Measurements from ENCODE around the gene GTPBP6. TPM values are rescaled to one million over a fixed set of nuclear protein-coding genes. Genes with fewer than 3 reads are reported as not detected.

GTPBP6 gene
- total RNA-seq, 1 donor from 2014 or later, result 53.5 TPM

DNA sequence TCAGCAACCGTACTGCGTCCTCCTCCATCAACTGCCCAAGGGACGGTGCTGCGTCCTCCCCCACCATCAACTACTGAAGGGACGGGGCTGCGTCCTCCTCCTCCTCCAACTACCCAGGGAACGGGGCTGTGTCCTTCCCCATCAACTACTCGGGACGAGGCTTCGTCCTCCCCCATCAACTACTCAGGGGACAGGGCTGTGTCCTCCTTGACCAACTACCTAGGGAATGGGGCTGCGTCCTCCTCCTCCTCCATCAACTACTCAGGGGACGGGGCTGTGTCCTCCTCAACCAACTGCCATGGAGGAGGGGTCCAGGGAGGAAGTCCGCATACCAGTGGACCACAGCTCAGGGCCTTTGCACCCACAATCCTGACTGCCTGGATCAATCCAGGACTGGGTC, 43.8 kb upstream of the GTPBP6 start:
- Mint-ChIP-seq H3K4me3 (no peak overlapping the region), H3K9me3 (no peaks in the 10 kb centered on the region), H3K27me3 (no peaks in the 10 kb centered on the region), H3K4me1 (ENCODE audit: unreplicated experiment) (peaks cover 5% of the 10 kb centered on the region), H3K36me3 (peaks cover 31% of the 10 kb centered on the region), H3K27ac (no peak overlapping the region)
- TF ChIP-seq, protein P1, sequence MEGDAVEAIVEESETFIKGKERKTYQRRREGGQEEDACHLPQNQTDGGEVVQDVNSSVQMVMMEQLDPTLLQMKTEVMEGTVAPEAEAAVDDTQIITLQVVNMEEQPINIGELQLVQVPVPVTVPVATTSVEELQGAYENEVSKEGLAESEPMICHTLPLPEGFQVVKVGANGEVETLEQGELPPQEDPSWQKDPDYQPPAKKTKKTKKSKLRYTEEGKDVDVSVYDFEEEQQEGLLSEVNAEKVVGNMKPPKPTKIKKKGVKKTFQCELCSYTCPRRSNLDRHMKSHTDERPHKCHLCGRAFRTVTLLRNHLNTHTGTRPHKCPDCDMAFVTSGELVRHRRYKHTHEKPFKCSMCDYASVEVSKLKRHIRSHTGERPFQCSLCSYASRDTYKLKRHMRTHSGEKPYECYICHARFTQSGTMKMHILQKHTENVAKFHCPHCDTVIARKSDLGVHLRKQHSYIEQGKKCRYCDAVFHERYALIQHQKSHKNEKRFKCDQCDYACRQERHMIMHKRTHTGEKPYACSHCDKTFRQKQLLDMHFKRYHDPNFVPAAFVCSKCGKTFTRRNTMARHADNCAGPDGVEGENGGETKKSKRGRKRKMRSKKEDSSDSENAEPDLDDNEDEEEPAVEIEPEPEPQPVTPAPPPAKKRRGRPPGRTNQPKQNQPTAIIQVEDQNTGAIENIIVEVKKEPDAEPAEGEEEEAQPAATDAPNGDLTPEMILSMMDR (conservative IDR thresholded peaks at IDR 0.05), result no peak
- no peak for DNase-seq (ENCODE audit: extremely low spot score, unreplicated experiment)

DNA sequence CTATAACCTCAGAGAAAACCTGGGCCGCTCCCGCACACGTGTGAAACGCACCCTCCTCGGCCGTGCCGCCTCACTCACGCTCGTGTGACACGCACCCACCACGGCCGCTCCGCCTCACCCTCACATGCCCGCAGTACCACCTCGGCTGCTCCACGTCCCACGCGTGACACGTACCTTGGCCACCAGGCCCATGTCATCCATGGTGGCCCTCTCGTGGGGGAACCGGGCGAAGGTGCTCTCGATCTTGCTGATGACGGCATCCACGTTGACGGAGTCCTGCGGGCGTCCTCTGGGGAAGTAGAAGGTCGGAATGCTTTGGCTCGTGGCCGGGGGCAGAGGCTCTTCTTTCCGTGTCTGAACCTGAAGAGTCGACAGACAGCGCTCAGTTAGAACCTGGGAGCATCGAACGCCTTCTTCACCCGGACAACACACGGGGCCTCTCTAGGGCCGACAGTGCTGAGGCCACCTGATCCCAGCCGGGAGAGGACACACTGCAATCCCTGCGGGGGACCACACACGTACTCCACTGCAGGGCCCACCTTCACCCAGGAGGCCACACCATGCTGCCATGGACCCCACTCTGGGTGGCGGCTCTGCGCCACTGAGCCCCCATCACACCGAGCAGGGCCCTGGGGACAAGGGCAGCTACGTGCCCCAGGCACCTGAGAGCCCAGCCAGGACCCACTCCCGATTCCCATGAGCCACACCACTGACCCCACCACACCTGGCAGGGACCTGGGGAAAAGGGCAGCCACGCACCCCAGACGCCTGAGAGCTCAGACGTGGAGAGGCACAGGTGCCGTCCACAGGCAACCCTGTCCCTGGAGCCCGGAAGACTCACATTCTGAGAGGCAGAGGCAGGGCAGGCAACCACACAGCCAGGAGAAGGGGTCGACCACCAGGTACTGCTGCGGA, 42.9 kb upstream of the GTPBP6 start:
- Mint-ChIP-seq H3K27me3 (no peaks in the 10 kb centered on the region), H3K36me3 (peaks cover 35% of the 10 kb centered on the region), H3K4me3 (no peak overlapping the region), H3K9me3 (no peaks in the 10 kb centered on the region), H3K27ac (no peak overlapping the region), H3K4me1 (ENCODE audit: unreplicated experiment) (peaks cover 5% of the 10 kb centered on the region)
- TF ChIP-seq, protein P1 (conservative IDR thresholded peaks at IDR 0.05), result no peak
- DNase-seq (ENCODE audit: extremely low spot score, unreplicated experiment), result no peak

DNA sequence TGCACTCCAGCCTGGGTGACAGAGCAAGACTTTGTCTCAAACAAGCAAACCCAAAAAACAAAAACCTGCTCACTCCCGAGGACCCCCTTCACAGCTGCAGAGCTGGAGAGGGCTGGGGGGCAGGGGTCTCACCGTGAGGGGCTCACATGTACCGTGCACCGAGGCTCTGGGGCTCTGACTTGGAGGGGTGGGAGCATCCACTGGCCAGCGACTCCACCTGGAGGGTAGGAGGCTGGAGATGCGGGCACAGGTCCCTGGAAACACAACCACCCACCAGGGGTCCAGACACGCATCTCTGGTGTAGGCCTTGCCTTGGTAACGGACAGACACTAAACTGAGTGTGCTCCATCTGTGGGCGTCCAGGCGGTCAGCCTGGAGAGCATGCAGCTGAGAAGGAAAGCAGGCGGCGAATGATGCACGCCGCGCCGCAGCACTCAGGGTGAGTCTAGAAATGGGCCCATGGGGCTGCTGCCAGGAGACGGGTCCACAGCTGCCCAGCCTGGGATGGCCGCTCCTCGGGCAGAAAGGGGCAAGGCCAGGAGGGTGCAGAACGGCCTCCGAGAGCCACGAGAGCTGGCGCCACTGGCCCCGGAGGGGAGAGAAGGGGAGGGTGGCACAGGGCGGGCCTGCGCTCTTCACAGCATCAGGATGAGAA, 42.0 kb upstream of the GTPBP6 start:
- Mint-ChIP-seq H3K9me3 (no peaks in the 10 kb centered on the region), H3K4me1 (ENCODE audit: unreplicated experiment) (peaks cover 6% of the 10 kb centered on the region), H3K27me3 (no peaks in the 10 kb centered on the region), H3K4me3 (no peak overlapping the region), H3K36me3 (peaks cover 35% of the 10 kb centered on the region), H3K27ac (no peak overlapping the region)
- DNase-seq (ENCODE audit: extremely low spot score, unreplicated experiment), result no peak
- TF ChIP-seq, protein P1 (conservative IDR thresholded peaks at IDR 0.05), result no peak

DNA sequence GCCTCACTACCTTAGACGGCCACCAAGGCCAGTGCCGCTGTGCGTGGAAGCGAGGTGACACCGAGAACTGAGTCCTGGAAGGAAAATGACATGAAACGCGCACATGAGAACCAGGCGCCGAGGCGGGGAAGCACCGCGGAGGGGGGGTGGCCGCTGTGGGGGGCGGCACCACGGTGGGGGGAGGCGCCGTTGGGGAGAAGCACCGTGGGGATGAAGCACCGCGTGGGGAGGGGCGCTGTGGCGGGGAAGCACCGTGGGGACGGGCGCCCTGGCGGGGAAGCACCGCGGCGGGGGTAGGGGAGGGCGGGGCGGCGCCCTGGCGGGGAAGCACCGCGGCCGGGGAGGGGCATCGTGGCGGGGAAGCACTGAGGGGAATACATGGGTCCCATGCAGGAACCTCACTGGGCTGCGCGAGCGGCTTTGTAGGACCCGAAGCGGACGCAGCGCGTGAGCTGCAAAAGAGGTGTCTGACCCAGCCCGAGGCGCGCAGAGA, 40.1 kb upstream of the GTPBP6 start:
- Mint-ChIP-seq H3K36me3 (peaks cover 42% of the 10 kb centered on the region), H3K27me3 (no peaks in the 10 kb centered on the region), H3K9me3 (no peaks in the 10 kb centered on the region), H3K4me3 (no peak overlapping the region), H3K27ac (no peak overlapping the region), H3K4me1 (ENCODE audit: unreplicated experiment) (peaks cover 16% of the 10 kb centered on the region)
- TF ChIP-seq, protein P1 (conservative IDR thresholded peaks at IDR 0.05), result no peak
- DNase-seq (ENCODE audit: extremely low spot score, unreplicated experiment), result no peak

DNA sequence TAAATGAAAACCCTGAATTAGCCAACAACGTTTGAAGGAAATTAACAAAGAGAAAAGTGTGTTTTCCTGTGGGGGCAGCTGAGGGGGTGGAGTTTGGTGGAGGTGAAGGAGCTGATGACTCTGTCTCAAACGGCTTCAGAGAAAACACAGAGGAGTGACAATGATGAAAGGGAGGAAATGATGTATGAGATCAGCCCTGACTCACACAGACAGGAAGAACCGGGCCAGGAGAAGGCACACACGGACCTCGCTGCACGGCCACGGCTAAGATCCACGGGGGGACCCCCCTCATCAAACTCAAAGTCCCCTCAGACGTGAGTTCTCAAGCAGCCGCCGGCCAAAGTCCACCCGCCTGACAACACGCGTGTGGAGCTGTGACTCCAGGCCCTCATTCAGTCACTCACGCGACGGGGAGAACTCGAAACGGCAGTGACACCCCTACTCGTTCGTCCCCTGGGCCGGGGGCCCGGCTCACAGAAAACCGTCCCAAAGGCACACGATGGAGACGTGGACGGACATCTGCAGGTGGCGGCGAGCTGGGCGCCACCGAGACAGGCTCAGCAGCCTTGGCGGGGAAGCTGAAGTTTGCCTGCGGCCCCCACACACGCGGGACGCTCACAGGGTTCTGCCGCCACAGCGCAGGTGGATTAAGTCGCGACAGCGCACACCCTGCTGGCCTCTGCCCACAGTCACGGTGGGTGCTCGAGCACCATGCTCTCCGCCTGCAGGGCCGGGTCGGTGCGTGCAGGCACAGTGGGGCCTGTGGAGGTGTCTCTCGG, 39.3 kb upstream of the GTPBP6 start:
- no peaks in the 10 kb centered on the region for H3K9me3 Mint-ChIP-seq
- H3K4me1 Mint-ChIP-seq (ENCODE audit: unreplicated experiment), result peaks cover 16% of the 10 kb centered on the region
- TF ChIP-seq, protein P1 (conservative IDR thresholded peaks at IDR 0.05), result no peak
- H3K4me3 Mint-ChIP-seq, result no peak overlapping the region
- H3K27me3 Mint-ChIP-seq, result no peaks in the 10 kb centered on the region
- DNase-seq (ENCODE audit: extremely low spot score, unreplicated experiment), result no peak
- H3K36me3 Mint-ChIP-seq, result peaks cover 37% of the 10 kb centered on the region
- H3K27ac Mint-ChIP-seq, result no peak overlapping the region

Data from type B pancreatic cell (in vitro differentiated cells).